Skeletal muscle satellite cell (primary cell): ENCODE results near the gene CENPK. TPM values are rescaled to one million over a fixed set of nuclear protein-coding genes. Genes with fewer than 3 reads are reported as not detected.
A peak's percentile ranks its signal among the peaks of the same experiment; 100 is the strongest.
"Not testable (repeated sequence)": the region's sequence is repeated elsewhere in the genome, so short reads cannot be mapped to it uniquely, and the experiment has no call there.

ENCODE experiments used
- H3K27me3 ChIP-seq: 2 replicates; pipeline ENCODE4 v1.7.0; 2013; ENCODE audit warnings: low read length; ENCODE audit not compliant: control insufficient read depth, insufficient read depth
- H3K36me3 ChIP-seq: 2 replicates; pipeline ENCODE4 v1.7.0; 2013; ENCODE audit warnings: mild to moderate bottlenecking, control low read depth, low read length; ENCODE audit not compliant: insufficient read depth
- H3K4me1 ChIP-seq: 2 replicates; pipeline ENCODE4 v1.7.0; 2013; ENCODE audit warnings: low read length; ENCODE audit not compliant: control insufficient read depth, insufficient read depth
- H3K4me2 ChIP-seq: 2 replicates; pipeline ENCODE4 v1.7.0; 2013; ENCODE audit warnings: mild to moderate bottlenecking, low read length
- H3K4me3 ChIP-seq: 2 replicates; pipeline ENCODE4 v1.7.0; 2013; ENCODE audit warnings: low read length
- H3K9ac ChIP-seq: 2 replicates; pipeline ENCODE4 v1.7.0; 2013; ENCODE audit warnings: mild to moderate bottlenecking, low read depth, low read length, moderate library complexity
- H3K9me3 ChIP-seq: replicated peaks from 2 replicates; pipeline ENCODE4 v1.7.0; 2013; ENCODE audit warnings: mild to moderate bottlenecking, control low read depth, low read length
- total RNA-seq: library from RNA; depleted of rRNA; stranded (reverse); fragments of >200 nt; gene quantifications from 2 replicates; pipeline ENCODE4 v1.2.3, GENCODE V29; 2012; rRNA removed

CENPK gene, protein sequence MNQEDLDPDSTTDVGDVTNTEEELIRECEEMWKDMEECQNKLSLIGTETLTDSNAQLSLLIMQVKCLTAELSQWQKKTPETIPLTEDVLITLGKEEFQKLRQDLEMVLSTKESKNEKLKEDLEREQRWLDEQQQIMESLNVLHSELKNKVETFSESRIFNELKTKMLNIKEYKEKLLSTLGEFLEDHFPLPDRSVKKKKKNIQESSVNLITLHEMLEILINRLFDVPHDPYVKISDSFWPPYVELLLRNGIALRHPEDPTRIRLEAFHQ
- 23.1 and 27.3 TPM in 2 replicates for total RNA-seq

DNA sequence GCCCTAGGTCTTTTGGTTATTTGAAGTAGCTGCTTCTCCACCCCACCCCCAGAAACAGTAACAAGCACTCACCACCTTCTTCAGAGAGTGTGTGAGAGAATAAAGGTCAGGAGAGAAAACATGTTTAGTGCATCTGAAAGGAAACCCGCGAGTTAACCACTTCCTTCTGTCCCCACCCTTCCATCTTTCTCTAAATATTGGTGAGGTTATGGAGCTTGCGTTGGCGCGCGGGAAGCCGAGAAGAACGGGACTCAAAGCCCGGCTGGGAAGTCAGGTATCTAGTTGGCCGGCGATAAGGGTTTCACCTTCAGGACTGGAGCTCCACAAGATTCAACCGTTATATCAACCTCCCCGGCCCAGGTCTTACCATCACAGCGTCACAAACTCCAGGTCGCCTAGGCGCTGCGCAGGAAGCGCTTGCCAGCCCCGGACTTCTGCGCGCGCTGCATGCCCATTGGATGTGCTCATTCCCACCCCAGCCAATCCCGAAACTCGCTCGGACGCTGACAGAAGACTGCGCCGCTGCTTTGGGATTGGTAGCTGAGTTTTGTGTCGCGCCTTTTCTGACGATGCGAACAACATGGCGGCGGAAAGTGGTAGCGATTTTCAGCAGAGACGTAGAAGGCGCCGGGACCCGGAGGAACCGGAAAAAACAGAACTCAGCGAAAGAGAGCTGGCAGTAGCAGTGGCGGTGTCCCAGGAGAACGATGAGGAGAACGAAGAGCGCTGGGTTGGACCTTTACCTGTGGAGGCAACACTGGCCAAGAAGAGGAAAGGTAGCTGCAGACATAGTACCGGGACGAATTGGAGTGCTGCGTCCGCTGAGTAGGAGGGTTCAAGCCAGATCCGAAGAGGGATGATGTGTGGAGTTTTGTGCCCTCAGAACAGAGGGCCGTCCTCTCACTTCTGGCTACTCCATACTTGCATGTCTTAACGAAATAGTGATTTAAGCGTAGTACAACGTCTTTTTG is at the start of gene CENPK, which contains the start of gene PPWD1:
CENPK (minus strand) TSS at position 438 of the 971 bp plus-strand sequence. CDS start 8,261 bp downstream, outside the sequence.
PPWD1 (plus strand) TSS at position 566 of the 971 bp plus-strand sequence; CDS start at position 581, 15 bp downstream.
- peak within 1 kb of the TSS; percentile 79 for H3K4me3 ChIP-seq
- H3K9me3 ChIP-seq: no peaks in the 10 kb centered on the region
- peaks cover 17% of the 10 kb centered on the region for H3K4me1 ChIP-seq
- peaks cover 4% of the 10 kb centered on the region for H3K36me3 ChIP-seq
- peak within 1 kb of the TSS; percentile 84 for H3K4me2 ChIP-seq
- peak within 1 kb of the TSS; percentile 90 for H3K9ac ChIP-seq
- no peaks in the 10 kb centered on the region for H3K27me3 ChIP-seq

DNA sequence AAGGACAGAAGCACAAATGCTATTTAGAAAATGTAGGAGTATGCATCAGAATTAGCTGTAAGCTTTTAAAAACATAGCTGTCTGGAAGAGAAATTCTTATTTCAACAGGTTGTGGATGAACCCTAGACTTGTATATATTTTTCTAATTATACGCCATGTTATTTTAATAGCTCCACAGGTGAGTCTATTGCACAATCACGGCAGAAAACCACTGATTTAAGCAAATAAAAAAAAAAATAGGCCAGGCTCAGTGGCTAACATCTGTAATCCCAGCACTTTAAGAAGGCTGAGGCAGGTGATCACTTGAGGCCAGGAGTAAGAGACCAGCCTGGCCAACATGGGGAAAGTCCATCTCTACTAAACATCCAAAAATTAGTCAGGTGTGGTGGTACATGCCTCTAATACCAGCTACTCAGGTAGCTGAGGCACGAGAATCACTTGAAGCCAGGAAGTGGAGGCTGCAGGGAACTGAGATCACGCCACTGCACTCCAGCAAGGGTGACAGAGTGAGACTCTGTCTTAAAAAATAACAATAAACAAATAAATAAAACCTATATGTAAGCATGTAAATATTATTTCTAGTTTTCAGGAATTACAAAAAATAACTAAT is 49.4 kb upstream of the CENPK start:
- Histone ChIP-seq H3K27me3 (no peaks in the 10 kb centered on the region), H3K4me2 (no peak overlapping the region), H3K4me1 (no peaks in the 10 kb centered on the region), H3K36me3 (peaks cover 61% of the 10 kb centered on the region), H3K9me3 (no peaks in the 10 kb centered on the region), H3K4me3 (no peak overlapping the region), H3K9ac (no peak overlapping the region)

DNA sequence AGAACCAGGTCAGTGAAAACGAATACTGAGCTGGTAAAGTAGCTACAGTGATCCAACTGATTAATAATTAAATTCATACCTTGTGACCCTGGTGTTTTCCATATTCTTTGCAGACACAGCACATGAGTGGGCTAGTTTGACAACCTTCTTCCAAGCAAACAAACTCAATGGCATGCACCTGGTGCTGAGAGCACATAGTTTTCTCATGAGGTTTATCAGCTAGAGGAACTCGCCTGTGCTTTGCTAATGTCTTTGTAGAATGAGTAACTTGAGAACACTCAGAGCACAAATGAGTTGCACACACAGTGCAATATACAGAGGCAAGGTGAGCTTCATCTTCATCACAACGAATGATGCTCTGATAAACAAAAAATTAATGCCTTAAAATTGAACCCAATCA is 48.6 kb upstream of the CENPK start:
- Histone ChIP-seq H3K4me1 (no peaks in the 10 kb centered on the region), H3K9me3 (no peaks in the 10 kb centered on the region), H3K36me3 (peaks cover 64% of the 10 kb centered on the region), H3K27me3 (no peaks in the 10 kb centered on the region), H3K4me2 (no peak overlapping the region), H3K9ac (no peak overlapping the region), H3K4me3 (no peak overlapping the region)

- H3K4me3 ChIP-seq, H3K27me3 ChIP-seq, H3K9ac ChIP-seq, H3K4me1 ChIP-seq, H3K4me2 ChIP-seq, H3K9me3 ChIP-seq: not testable (repeated sequence)
- peaks cover 63% of the 10 kb centered on the region for H3K36me3 ChIP-seq
Observed at GRCh38 chr5:65601761-65602160, 38.8 kb upstream of the CENPK start.

DNA sequence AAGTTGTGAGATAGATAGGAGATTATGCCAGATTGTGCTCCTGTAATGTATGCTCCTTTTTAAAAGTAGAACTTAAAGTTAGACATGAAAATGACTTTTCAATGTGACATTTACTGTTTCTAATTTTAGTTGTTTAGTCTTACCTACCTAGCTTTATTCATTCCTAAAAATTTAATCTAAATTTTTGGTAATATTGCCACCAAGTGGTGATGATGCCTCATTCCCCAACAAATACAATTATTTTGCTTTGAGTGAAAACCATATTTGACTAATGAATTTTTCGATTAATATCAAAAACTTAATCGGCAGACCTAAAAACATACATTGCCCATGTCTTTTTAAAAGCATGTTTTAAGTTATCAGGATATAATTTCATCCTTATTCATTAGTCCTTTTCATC is 25.7 kb upstream of the CENPK start:
- Histone ChIP-seq H3K4me3 (no peak overlapping the region), H3K4me2 (no peak overlapping the region), H3K9ac (no peak overlapping the region), H3K27me3 (no peaks in the 10 kb centered on the region), H3K36me3 (peaks cover 64% of the 10 kb centered on the region), H3K9me3 (no peaks in the 10 kb centered on the region), H3K4me1 (peaks cover 8% of the 10 kb centered on the region)

GRCh38 chr5:65577141-65577540 is 14.2 kb upstream of the CENPK start:
- H3K27me3 ChIP-seq: no peaks in the 10 kb centered on the region
- no peaks in the 10 kb centered on the region for H3K9me3 ChIP-seq
- H3K4me2 ChIP-seq: no peak overlapping the region
- H3K4me1 ChIP-seq: no peaks in the 10 kb centered on the region
- no peak overlapping the region for H3K4me3 ChIP-seq
- no peak overlapping the region for H3K9ac ChIP-seq
- H3K36me3 ChIP-seq: peaks cover 47% of the 10 kb centered on the region

- Histone ChIP-seq H3K9me3 (no peaks in the 10 kb centered on the region), H3K27me3 (no peaks in the 10 kb centered on the region), H3K4me2 (no peak overlapping the region), H3K36me3 (peaks cover 29% of the 10 kb centered on the region), H3K4me1 (no peaks in the 10 kb centered on the region), H3K9ac (no peak overlapping the region), H3K4me3 (no peak overlapping the region)
Observed at GRCh38 chr5:65570598-65571226, 7.7 kb upstream of the CENPK start.

DNA sequence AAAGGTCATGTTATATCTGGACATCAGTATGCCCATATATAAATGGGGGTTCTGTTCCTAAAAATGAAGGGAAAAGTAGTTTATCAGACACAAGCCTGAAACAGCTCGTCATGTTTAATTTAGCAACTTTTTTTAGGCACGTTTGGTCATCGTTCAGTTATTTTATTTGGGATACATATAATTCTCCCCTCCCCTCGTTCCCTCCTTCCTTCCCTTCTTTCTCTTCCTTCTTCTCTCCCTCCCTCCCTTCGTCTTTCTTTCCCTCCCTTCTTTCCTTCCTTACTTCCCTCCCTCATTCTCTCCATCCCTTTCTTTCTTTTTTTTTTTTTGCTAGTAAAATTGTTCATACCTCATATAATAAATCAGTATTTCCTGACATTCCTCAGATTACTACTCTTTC is 3.5 kb upstream of the CENPK start:
- H3K36me3 ChIP-seq: peaks cover 9% of the 10 kb centered on the region
- H3K4me2 ChIP-seq: no peak overlapping the region
- peaks cover 17% of the 10 kb centered on the region for H3K4me1 ChIP-seq
- no peaks in the 10 kb centered on the region for H3K9me3 ChIP-seq
- no peaks in the 10 kb centered on the region for H3K27me3 ChIP-seq
- H3K9ac ChIP-seq: no peak overlapping the region
- H3K4me3 ChIP-seq: no peak overlapping the region

- peaks cover 4% of the 10 kb centered on the region for H3K36me3 ChIP-seq
- H3K9ac ChIP-seq: peak overlapping the region; percentile 90
- no peaks in the 10 kb centered on the region for H3K9me3 ChIP-seq
- peak overlapping the region; percentile 79 for H3K4me3 ChIP-seq
- peak overlapping the region; percentile 82 for H3K4me2 ChIP-seq
- peaks cover 17% of the 10 kb centered on the region for H3K4me1 ChIP-seq
- H3K27me3 ChIP-seq: no peaks in the 10 kb centered on the region
Observed at GRCh38 chr5:65563777-65564176, 809 bp upstream of the CENPK start.

DNA sequence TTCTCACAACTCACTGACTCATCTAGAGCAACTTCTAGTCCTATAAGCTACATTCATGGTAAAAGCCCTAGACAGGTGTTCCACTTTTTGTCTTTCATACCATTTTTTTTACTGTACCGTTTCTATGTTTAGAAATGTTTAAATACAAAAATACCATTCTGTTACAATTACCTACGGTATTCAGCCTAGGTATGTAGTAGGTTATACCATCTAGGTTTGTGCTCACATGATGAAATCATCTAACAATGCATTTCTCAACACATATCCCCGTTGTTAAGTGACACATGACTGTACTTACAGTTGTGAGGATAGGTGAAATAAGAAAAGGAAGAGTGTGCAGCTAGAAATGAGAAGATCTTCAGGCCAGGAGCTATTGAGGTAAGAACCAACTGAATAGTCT is 6.2 kb downstream of the CENPK start:
- H3K4me2 ChIP-seq: no peak overlapping the region
- no peaks in the 10 kb centered on the region for H3K27me3 ChIP-seq
- peaks cover 1% of the 10 kb centered on the region for H3K4me1 ChIP-seq
- H3K9ac ChIP-seq: no peak overlapping the region
- no peak overlapping the region for H3K4me3 ChIP-seq
- H3K36me3 ChIP-seq: peaks cover 8% of the 10 kb centered on the region
- H3K9me3 ChIP-seq: no peaks in the 10 kb centered on the region

- no peak overlapping the region for H3K4me3 ChIP-seq
- H3K27me3 ChIP-seq: no peaks in the 10 kb centered on the region
- peaks cover 8% of the 10 kb centered on the region for H3K36me3 ChIP-seq
- H3K4me2 ChIP-seq: no peak overlapping the region
- no peaks in the 10 kb centered on the region for H3K9me3 ChIP-seq
- no peak overlapping the region for H3K9ac ChIP-seq
- no peaks in the 10 kb centered on the region for H3K4me1 ChIP-seq
Observed at GRCh38 chr5:65556181-65556580, 6.8 kb downstream of the CENPK start.
